ENCODE measurements around the gene SLC26A11.
A peak's percentile ranks its signal among the peaks of the same experiment; 100 is the strongest.

SLC26A11 gene

DNA sequence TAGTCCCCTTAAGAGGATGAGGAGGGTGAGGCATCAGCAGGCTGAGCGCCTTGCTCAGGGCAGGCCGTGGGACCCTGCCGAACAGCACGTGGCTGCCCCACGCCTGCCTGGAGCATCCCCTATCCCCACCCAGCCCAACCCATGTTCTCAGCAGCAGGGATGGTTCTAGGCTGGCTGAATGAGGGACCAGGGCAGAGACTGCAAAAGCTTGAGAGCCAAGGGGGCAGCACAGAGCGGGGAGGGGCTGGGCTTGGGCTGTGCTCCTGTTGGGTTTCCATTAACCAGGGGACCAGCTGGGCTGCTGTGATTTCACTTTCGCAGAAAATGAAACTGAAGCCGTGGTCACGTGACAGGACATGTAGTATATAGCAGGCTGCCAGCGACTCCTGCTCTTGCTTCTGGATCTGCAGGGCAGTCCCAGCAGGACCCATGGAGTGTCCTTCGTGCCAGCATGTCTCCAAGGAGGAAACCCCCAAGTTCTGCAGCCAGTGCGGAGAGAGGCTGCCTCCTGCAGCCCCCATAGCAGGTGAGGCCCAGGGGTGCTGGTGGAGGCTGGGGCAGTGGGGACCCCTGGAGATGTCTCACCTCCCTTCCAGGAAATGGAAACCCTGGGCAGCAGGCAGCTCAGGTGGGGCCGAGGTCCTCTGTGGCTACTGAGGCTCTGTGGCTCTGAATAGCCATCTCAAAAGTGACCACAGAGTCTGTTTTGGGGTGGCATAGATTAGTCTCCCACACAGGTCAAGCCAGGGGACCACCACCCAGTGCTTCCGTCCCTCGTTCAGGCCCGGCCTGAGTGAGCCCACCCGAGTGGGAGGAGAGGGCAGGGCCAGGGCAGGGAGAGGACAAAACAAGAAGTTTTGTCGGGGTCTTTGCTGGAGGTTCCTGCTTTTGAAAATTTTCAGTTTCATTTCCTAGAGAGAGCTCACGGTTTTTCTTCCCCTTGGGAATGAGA lies 43.3 kb downstream of the SLC26A11 start:
- peak overlapping the region; percentile 98 for H3K27ac ChIP-seq
- ChIA-PET POLR2A (ENCODE audit: low non-redundant PET) (no interaction called here), CTCF (no interaction called here)
- TF ChIP-seq, protein P1, sequence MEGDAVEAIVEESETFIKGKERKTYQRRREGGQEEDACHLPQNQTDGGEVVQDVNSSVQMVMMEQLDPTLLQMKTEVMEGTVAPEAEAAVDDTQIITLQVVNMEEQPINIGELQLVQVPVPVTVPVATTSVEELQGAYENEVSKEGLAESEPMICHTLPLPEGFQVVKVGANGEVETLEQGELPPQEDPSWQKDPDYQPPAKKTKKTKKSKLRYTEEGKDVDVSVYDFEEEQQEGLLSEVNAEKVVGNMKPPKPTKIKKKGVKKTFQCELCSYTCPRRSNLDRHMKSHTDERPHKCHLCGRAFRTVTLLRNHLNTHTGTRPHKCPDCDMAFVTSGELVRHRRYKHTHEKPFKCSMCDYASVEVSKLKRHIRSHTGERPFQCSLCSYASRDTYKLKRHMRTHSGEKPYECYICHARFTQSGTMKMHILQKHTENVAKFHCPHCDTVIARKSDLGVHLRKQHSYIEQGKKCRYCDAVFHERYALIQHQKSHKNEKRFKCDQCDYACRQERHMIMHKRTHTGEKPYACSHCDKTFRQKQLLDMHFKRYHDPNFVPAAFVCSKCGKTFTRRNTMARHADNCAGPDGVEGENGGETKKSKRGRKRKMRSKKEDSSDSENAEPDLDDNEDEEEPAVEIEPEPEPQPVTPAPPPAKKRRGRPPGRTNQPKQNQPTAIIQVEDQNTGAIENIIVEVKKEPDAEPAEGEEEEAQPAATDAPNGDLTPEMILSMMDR (conservative IDR thresholded peaks at IDR 0.05; ENCODE audit: low read depth): no peak
- DNase-seq (ENCODE audit: low spot score): peak; percentile 42

DNA sequence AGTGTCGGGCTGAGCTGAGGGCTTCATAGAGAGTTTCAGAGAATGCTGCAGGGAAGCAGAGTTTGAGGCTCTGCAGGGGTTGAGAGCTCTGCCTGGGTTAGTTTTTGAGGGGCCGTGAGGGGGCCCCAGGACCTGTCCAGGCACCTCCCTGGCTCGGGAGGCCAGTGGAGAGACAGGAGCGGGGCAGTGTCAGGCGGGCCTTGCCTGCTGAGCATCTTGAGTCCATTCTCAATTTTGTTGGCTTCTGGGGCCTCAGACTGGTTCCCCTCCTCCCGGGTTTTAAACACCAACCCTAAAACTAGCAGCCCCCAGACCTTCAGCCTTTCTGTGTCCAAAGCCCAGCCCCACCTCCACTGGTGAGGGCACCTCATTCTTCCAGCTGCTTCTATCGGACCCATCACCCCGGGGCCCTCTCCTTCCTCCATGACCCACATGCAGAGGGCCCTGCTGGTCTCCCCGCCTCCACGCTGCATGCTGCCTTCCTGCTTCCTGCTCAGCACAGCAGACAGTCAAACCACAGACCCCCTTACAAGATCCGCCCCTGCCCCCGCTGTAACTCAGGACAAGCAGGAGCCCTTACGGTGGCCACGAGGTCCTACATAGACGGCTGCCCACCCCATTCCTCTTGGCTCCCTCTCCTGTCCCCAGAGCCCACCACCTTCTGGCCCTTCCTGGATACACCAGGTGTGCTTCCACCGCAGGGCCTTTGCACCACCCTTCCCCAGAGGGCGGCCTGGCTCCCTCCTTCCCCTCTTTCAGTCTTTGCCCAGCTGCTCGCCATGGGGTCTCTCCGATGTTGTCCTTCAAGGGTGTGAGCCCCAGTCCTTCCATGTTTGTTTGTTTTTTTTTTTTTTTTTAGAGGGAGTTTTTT lies 44.2 kb downstream of the SLC26A11 start:
- POLR2A ChIA-PET (ENCODE audit: low non-redundant PET): no interaction called here
- peak overlapping the region; percentile 98 for H3K27ac ChIP-seq
- no peak for DNase-seq (ENCODE audit: low spot score)
- CTCF ChIA-PET: no interaction called here
- TF ChIP-seq, protein P1 (conservative IDR thresholded peaks at IDR 0.05; ENCODE audit: low read depth): no peak

DNA sequence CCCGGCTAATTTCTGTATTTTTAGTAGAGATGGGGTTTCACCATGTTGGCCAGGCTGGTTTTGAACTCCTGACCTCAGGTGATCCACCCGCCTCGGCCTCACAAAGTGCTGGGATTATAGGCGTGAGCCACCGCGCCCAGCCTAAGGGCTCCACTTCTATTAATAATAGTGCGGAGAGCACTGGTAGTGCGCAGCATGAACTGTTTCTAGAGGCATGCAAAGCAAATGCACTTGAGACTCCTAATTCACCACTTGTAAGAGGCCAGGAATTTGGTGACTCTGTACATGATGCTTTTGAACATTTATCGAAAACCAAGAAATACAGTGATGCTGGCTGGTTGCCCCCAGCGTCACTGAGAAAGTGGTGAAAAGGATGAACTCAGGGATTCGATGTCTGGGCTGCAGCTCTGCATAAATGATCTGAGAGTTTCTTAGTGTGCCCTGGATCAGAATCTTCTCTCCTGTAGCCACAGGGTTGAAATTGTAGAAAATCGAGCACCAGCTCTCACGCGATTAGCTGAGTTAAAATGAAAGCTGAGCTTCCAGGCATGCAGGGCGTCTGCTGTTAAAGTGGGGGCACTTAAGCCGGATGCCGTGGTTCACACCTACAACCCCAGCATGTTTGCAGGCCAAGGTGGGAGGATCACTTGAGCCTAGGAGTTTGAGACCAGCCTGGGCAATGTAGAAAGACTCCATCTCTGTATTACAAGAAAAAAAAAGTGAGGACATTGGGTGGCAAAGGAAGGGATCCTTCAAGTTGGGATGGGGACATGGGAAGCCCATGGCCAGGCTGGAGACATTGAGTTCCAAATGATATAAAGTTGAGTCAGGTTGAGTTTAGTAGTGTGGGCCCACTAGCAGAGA lies 45.2 kb downstream of the SLC26A11 start:
- CTCF ChIA-PET: no interaction called here
- DNase-seq (ENCODE audit: low spot score): no peak
- POLR2A ChIA-PET (ENCODE audit: low non-redundant PET): no interaction called here
- no peak overlapping the region for H3K27ac ChIP-seq
- TF ChIP-seq, protein P1 (conservative IDR thresholded peaks at IDR 0.05; ENCODE audit: low read depth): no peak

DNA sequence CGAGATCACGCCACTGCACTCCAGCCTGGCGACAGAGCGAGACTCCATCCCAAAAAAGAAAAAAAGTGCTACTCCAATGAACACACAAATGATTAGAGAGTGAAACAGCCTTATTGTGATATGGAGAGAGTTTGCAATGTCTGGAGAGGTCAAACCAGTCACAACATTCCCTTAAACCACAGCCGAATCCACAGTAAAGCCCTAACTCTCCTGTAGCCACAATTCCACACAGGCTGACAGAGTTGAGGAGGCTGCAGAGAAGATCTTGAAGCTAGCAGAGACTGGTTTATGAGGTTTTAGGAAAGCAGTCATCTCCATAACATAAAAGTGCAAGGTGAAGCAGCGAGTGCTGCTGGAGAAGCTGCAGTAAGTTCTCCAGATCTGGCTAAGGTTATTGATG lies 47.2 kb downstream of the SLC26A11 start:
- DNase-seq (ENCODE audit: low spot score): no peak
- POLR2A ChIA-PET (ENCODE audit: low non-redundant PET): no interaction called here
- CTCF ChIA-PET: no interaction called here
- TF ChIP-seq, protein P1 (conservative IDR thresholded peaks at IDR 0.05; ENCODE audit: low read depth): no peak
- H3K27ac ChIP-seq: peak overlapping the region; percentile 14; the same call in 1 of the 2 replicates

DNA sequence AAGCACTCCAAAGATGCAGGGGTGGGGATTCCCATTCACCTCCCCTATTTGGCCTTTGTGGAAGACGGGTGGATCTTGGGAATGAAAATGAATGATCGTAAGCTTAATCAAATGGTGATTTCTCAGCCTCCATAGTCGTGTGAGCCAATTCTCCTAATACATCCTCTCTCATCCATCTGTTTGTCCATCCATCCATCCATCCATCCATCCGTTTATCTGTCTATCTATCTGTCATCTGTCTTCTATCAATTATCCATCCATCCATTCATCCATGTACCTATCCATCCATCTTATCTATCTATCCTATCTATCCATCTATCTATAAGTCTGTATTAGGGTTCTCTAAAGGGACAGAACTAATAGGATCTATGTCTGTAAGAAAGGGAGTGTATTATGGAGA lies 48.2 kb downstream of the SLC26A11 start:
- no peak overlapping the region for H3K27ac ChIP-seq
- no peak for DNase-seq (ENCODE audit: low spot score)
- POLR2A ChIA-PET (ENCODE audit: low non-redundant PET): no interaction called here
- TF ChIP-seq, protein P1 (conservative IDR thresholded peaks at IDR 0.05; ENCODE audit: low read depth): no peak
- CTCF ChIA-PET: interaction anchor here (0.6 kb wide), 1 partner anchor 741 kb away, joined by 3 read pairs; no protein-coding TSS in a partner anchor

Measured in RWPE1 (cell line).